Natural killer cell treated with Interleukin-12 subunit alpha and Interleukin-12 subunit beta and Interleukin-15 and Interleukin-18, amount 100 ng/mL, for 72 hours (primary cell): ENCODE measurements around the gene WDR33. TPM values are rescaled to one million over a fixed set of nuclear protein-coding genes. Genes with fewer than 3 reads are reported as not detected.
"Not testable (repeated sequence)": the region's sequence is repeated elsewhere in the genome, so short reads cannot be mapped to it uniquely, and the experiment has no call there.

ENCODE experiments used
- ATAC-seq, 2 donors: fragments of 150-1000 bp; cut with Tn5 transposase in 1 of 2; sonication (Bioruptor Pico), chemical (Tn5 transposase) in 1 of 2; 2 replicates each; pipeline ENCODE4 v1.10.0; 2021
- DNase-seq: peaks from one replicate; pipeline ENCODE4 v3.0.0; 2022; ENCODE audit warnings: low spot score
- H3K27ac Mint-ChIP-seq, 2 donors: 1 replicate in 1 of 2; 2 replicates in 1 of 2; pipeline ENCODE4 v1.8.0; 2022; ENCODE audit warnings: mixed read lengths in 2 of 2, mild to moderate bottlenecking in 1 of 2, moderate library complexity in 1 of 2
- H3K27me3 Mint-ChIP-seq, 2 donors: 1 replicate in 1 of 2; 2 replicates in 1 of 2; pipeline ENCODE4 v1.8.0; 2022; ENCODE audit warnings: mixed read lengths in 2 of 2
- H3K36me3 Mint-ChIP-seq: one replicate; pipeline ENCODE4 v1.8.0; 2022; ENCODE audit warnings: mixed read lengths
- H3K4me1 Mint-ChIP-seq, 2 donors: 1 replicate in 1 of 2; 2 replicates in 1 of 2; pipeline ENCODE4 v1.8.0; 2022; ENCODE audit warnings: low read depth in 2 of 2, mixed read lengths in 2 of 2, mild to moderate bottlenecking in 1 of 2
- H3K4me3 Mint-ChIP-seq: one replicate; pipeline ENCODE4 v1.8.0; 2022; ENCODE audit warnings: mixed read lengths
- H3K9me3 Mint-ChIP-seq: 2 replicates; pipeline ENCODE4 v1.8.0; 2022; ENCODE audit warnings: mixed read lengths
- total RNA-seq, 2 donors: library from RNA; stranded (reverse); gene quantifications; one replicate each; pipeline ENCODE4 v1.2.3, GENCODE V29; 2022

The WDR33 gene
- 10 to 100 TPM; 70.6 to 85.3 TPM for total RNA-seq

DNA sequence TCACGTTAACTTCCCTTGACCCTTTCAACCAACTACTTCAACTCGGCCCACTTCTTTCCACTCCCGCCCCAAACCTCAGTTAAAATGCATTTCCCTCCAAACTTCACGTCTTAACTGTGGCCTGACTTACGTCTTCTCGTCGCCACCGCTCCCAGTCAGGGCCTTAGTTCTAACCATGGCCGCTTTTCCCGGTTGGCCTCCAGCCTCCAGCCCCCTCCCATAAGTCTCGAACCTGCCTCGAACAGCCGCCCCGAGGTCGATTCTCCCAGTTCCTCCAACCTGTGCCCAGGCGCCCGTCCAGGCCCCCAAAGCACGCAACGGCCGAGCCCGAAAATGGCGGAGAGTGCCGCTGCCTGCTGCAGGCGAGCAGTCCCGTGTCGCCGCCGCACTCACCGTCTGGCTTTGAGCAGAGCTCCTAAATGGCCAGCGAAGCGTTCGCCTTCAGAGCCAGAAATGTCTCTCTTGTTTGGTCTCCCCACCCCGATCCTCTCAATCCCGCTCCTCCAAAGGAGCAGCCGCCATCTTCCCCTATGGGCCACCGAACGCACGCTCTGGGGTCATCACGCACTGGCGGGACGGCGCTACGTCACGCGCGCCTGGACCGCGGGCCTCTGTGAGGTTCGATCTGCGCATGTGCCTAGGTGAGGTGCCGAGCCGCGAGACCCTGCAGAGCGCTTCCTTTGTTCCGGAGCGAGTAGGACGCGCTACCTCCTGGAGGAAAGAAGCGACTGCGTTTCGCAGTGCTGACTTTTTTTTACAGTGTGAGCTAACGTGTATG lies at the start of gene WDR33:
Gene WDR33, minus strand, starts transcription at position 553 of the 778 bp plus-strand sequence. CDS start 40,190 bp downstream, outside the sequence.
- Mint-ChIP-seq H3K27me3 (no peaks in the 10 kb centered on the region), H3K4me1 (peaks cover 35 to 38% of the 10 kb centered on the region in 2 donors), H3K9me3 (no peaks in the 10 kb centered on the region), H3K36me3 (peaks cover 11% of the 10 kb centered on the region), H3K4me3 (peak within 1 kb of the TSS; percentile 100), H3K27ac (peak within 1 kb of the TSS; percentile 99 to 100)
- ATAC-seq (peak; percentile 99 to 100), DNase-seq (peak; percentile 94)

DNA sequence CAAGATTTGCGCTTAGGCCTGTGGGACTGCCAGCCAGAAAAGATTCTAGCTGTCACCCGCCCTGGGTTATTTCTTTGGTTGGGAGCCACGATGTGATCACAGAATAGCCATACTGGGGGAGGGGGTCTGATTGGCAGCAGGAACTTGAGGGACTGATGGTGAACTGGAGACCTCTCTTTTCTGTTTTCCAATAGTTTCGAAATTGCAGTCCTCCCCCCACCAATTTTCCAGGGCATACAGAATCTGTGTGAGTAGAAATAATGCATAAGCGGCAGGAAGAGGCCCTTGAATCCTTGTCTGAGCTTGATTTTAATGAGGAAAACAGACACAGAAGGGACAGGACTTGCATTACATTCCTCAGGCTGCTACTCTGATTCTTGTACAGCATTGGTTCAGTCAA lies 49.2 kb upstream of the WDR33 start:
- Mint-ChIP-seq H3K36me3 (peaks cover 9% of the 10 kb centered on the region), H3K9me3 (no peaks in the 10 kb centered on the region), H3K4me3 (no peak overlapping the region), H3K27ac (no peak overlapping the region), H3K4me1 (peaks cover 6 to 23% of the 10 kb centered on the region in 2 donors), H3K27me3 (no peaks in the 10 kb centered on the region)
- DNase-seq, result no peak
- ATAC-seq, result no peak

DNA sequence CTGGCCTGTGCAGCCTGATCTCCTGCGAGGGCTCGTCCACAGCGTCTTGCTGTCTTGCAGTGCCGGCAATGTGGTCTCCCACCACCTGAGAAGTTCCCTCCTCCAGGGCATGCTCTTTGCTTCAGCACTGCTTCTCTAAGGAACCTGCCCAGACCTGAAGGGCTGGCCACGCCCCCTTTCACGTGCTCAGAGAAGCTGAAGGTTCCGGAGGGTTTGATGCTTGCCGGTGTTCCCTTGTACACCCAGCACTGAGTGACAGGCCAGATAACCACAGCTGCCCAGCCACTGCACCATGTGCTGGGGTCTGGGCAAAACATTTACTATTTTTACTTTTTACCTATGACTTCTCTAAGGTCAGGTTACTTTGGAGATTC lies 48.7 kb upstream of the WDR33 start:
- Mint-ChIP-seq H3K27me3 (no peaks in the 10 kb centered on the region), H3K36me3 (peaks cover 5% of the 10 kb centered on the region), H3K27ac (no peak overlapping the region), H3K4me3 (no peak overlapping the region), H3K9me3 (no peaks in the 10 kb centered on the region), H3K4me1 (peaks cover 6 to 20% of the 10 kb centered on the region in 2 donors)
- DNase-seq (no peak), ATAC-seq (no peak)

DNA sequence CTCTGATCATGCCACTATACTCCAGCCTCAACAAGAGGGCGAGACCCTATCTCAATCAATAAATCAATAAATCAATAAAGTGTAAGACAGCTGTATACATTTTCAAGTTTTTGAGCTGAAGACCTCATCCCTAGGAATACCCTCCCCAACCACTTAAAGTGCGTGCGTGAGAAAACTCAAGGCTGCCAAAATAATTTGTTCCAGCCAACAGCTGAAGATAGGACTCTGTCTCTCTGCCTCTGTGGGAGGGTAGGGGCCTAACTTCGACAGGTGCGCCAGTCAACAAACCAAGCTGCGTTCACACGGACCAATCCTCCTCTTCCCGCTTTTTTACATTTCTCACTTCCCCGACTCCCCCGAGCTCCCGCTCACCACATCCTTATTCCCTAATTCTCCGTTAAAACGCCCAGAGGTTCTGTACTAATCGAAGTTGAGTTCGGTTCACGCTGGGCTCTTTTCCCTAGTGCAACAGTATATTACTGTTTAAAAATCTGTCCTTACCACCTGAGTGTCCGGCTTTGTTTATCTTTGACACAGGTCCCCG lies 46.4 kb upstream of the WDR33 start:
- ATAC-seq, result no peak
- H3K36me3 Mint-ChIP-seq, result peaks cover 9% of the 10 kb centered on the region
- peak overlapping the region; percentile 94 for H3K4me3 Mint-ChIP-seq
- H3K4me1 Mint-ChIP-seq, result peaks cover 24 to 32% of the 10 kb centered on the region in 2 donors
- H3K27ac Mint-ChIP-seq, result peak overlapping the region; percentile 71 to 93
- H3K9me3 Mint-ChIP-seq, result no peaks in the 10 kb centered on the region
- no peaks in the 10 kb centered on the region for H3K27me3 Mint-ChIP-seq
- no peak for DNase-seq

DNA sequence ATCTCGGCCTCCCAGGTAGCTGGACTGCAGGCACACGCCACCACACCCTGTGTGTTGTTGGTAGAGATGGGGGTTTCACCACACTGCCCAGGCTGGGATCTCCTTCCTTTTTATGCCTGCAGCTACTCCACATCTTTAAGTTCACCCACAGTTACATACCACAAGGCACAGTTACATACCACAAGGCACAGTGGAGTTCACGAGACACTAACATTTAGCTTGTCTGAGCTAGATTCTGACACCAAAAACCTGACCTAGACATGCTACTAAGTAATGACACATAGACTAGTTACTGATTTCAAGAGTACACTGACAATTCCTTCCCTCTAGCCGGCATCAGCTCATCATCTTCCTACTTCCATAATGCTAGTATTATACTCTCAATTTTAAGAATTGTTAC lies 42.7 kb upstream of the WDR33 start:
- ATAC-seq, result no peak
- Mint-ChIP-seq H3K4me3 (no peak overlapping the region), H3K9me3 (no peaks in the 10 kb centered on the region), H3K27me3 (no peaks in the 10 kb centered on the region), H3K4me1 (peaks cover 28 to 29% of the 10 kb centered on the region in 2 donors), H3K27ac (peak overlapping the region in 1 of 2 donors; percentile 25), H3K36me3 (peaks cover 21% of the 10 kb centered on the region)
- DNase-seq, result no peak

DNA sequence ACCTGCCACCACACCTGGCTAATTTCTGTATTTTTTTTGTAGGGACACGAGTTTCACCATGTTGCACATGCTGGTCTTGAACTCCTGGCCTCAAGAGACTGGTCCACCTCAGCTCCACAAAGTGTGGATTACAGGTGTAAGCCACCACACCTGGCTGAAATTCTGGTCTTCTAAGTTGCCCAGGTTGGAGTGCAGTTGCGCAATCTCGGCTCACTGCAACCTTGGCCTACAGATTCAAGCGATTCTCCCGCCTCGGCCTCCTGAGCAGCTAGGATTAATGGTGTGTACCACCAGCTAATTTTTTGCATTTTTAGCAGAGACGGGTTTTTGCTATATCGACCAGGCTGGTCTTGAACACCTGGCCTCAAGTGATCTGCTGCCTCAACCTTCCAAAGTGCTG lies 41.4 kb upstream of the WDR33 start:
- H3K36me3 Mint-ChIP-seq, result peaks cover 17% of the 10 kb centered on the region
- H3K4me1 Mint-ChIP-seq, result peaks cover 21 to 25% of the 10 kb centered on the region in 2 donors
- H3K9me3 Mint-ChIP-seq, result no peaks in the 10 kb centered on the region
- no peak overlapping the region for H3K27ac Mint-ChIP-seq
- no peaks in the 10 kb centered on the region for H3K27me3 Mint-ChIP-seq
- no peak for ATAC-seq
- DNase-seq, result no peak
- no peak overlapping the region for H3K4me3 Mint-ChIP-seq

DNA sequence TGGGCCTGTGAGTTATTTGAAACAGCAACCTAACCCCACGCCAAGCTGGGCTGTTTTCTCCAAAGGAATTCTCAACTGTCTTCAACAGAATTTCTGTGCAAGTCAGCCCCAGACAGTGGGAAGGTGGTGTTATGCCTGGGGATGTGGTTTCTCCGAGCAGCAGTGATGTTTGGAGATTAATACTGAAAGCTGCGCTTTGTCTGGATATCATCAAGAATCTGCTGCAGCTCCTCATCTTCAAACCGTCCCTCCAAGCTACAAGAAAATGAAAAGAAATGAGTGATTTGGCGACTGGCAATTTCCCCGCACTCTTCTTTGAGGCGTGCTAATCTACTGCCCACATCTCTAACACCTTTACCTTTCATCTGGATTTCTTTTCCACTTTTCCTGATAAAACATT lies 37.0 kb upstream of the WDR33 start:
- H3K9me3 Mint-ChIP-seq, result no peaks in the 10 kb centered on the region
- no peak overlapping the region for H3K4me3 Mint-ChIP-seq
- H3K27ac Mint-ChIP-seq, result no peak overlapping the region
- peaks cover 13% of the 10 kb centered on the region for H3K36me3 Mint-ChIP-seq
- H3K27me3 Mint-ChIP-seq, result no peaks in the 10 kb centered on the region
- no peak for ATAC-seq
- DNase-seq, result no peak
- H3K4me1 Mint-ChIP-seq, result peaks cover 2 to 7% of the 10 kb centered on the region in 2 donors

DNA sequence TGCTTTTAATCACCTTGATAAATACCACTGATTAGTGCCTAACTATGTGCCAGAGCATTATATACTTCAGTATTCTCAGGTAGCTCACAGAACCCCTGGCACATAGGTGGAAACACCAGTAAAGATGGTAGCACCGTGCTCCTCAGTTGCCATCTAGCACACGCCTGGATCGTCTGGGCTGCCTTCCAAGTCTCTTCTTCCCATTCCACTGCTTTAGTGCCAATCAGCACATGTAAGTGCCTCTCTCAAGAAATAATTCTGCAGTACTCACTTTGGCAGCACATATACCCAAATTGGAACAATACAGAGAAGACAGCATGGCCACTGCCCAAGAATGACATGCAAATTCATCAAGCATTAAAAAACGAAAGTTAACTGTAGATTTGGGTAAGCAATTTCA lies 34.0 kb upstream of the WDR33 start:
- DNase-seq (no peak), ATAC-seq (no peak)
- Mint-ChIP-seq H3K4me1 (peaks cover 5 to 6% of the 10 kb centered on the region in 2 donors), H3K36me3 (peaks cover 7% of the 10 kb centered on the region), H3K27ac (no peak overlapping the region), H3K27me3 (no peaks in the 10 kb centered on the region), H3K4me3 (no peak overlapping the region), H3K9me3 (no peaks in the 10 kb centered on the region)

DNA sequence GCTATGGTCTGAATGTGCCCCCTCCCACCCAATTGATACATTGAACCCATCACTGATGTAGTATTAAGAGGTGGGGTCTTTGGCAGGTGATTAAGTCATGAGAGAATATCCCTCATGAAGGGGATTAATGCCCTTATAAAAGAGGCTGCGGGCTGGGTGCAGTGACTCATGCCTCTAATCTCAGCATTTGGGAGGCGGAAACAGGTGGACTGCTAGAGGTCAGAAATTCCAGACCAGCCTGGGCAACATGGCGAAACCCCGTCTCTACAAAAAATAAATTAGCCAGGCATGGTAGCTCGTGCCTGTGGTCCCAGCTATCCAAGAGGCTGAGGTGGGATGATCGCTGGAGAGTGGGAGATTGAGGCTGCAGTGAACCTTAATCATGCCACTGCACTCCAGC lies 32.7 kb upstream of the WDR33 start:
- no peak for DNase-seq
- Mint-ChIP-seq H3K9me3 (no peaks in the 10 kb centered on the region), H3K27me3 (no peaks in the 10 kb centered on the region), H3K27ac (no peak overlapping the region), H3K36me3 (no peaks in the 10 kb centered on the region), H3K4me3 (no peak overlapping the region), H3K4me1 (peaks cover 0 to 6% of the 10 kb centered on the region in 2 donors)
- no peak for ATAC-seq

DNA sequence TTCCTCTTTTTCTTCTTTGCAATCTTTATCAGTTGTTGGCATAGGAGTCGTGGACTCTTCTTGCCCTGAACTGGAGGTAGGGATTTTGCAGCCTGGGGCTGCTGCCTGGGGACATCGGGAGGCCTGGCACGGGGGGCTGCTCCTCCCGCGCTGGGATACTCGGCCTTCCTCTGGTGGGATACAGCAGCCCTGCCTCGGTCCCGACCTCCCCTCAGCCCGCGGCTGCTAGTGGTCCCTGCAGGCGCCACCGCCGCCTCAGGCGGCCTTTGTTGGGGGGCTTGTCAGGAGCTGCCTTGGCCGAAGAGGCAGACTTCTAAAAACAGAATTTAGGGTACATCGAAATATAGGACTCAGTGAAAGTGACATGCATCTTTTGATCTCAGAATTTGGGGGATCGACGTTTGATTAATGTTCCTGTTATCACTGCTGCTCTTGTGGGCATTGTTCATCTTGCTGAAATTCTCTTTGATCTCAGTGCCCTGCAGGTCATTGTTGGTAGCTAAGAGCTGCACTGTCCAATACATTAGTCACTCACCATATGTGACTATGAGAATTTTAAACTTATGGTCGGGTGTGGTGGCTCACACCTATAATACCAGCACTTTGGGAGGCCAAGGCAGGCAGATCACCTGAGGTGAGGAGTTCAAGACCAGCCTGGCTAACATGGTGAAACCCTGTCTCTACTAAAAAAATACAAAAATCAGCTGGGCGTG lies 30.7 kb upstream of the WDR33 start:
- Mint-ChIP-seq H3K27ac (no peak overlapping the region), H3K4me1 (peaks cover 0 to 6% of the 10 kb centered on the region in 2 donors), H3K4me3 (no peak overlapping the region), H3K36me3 (no peaks in the 10 kb centered on the region), H3K9me3 (no peaks in the 10 kb centered on the region), H3K27me3 (no peaks in the 10 kb centered on the region)
- no peak for DNase-seq
- ATAC-seq, result no peak

DNA sequence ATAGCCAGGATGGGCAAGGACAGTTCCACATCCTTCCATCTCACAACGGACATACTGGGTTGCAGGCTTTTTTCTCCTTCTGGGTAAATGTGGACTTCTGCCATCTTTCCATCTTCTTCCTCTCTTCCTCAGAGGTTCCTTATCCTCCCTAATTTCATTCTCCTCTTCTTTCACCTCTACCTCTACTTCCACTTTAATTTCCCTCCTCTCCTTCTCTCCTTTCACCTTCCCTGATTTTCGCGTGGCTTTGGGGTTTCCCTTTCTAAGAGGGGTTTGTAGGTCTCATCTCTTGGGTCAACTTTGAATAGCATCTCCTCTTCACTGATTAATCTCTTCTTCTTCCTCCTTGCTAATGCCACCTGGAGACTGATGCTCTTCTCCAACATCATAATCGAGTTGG lies 29.9 kb upstream of the WDR33 start:
- Mint-ChIP-seq H3K27ac (no peak overlapping the region), H3K27me3 (no peaks in the 10 kb centered on the region), H3K9me3 (no peaks in the 10 kb centered on the region), H3K36me3 (no peaks in the 10 kb centered on the region), H3K4me1 (peaks cover 0 to 6% of the 10 kb centered on the region in 2 donors), H3K4me3 (no peak overlapping the region)
- no peak for DNase-seq
- no peak for ATAC-seq

DNA sequence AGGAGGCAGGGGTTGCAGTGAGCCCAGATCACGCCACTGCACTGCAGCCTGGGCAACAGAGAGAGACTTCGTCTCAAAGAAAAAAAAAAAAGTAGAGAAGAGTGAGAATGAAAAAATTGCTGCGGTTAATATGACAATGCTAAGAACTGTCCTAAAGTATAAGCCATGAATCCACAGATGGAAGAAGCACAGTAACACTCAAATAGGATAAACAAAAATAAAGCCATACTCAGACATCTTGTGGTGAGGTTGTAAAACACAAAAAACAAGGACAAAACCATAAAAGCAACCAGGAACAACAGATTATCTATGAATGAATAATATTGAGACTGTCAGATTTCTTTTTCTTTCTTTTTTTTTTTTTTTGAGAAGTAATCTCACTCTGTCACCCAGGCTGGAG lies 24.0 kb upstream of the WDR33 start:
- Mint-ChIP-seq H3K27ac (no peak overlapping the region), H3K9me3 (no peaks in the 10 kb centered on the region), H3K27me3 (no peaks in the 10 kb centered on the region), H3K4me3 (no peak overlapping the region), H3K4me1 (peaks cover 7 to 8% of the 10 kb centered on the region in 2 donors), H3K36me3 (no peaks in the 10 kb centered on the region)
- ATAC-seq (no peak), DNase-seq (no peak)

DNA sequence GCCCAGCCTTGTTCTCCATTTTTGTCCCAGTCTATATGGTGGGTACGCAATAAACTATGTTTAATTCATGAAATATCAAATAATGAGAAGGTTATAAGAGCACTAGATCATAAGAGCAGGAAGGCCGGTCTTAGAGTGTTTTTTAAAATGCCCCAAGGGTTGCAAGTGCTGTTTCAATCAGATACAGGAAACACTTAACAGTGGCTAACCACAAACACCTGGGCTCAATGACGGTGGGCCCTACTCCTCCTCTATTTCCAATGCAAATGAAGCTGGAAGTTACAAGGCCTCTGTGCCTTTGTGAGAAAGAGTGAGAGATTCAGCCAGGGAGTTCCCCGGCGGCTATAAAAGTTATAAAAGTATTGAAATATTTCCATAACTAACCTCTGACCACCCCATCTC lies 18.9 kb upstream of the WDR33 start:
- H3K27me3 Mint-ChIP-seq, result no peaks in the 10 kb centered on the region
- peak overlapping the region; percentile 46 to 63 for H3K27ac Mint-ChIP-seq
- peak overlapping the region; percentile 62 for H3K4me3 Mint-ChIP-seq

DNA sequence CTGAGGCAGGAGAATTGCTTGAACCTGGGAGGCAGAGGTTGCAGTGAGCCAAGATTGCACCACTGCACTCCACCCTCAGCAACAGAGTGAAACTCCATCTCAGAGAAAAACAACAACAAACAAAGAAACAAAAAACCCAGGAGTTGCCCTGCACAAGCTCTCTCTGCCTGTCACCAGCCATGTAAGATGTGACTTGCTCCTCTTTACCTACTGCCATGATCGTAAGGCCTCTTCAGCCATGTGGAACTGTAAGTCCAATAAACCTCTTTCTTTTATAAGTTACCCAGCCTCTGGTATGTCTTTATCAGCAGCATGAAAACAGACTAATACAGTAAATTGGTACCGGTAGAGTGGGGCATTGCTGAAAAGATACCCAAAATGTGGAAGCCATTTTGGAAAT lies 15.7 kb upstream of the WDR33 start:
- H3K27ac Mint-ChIP-seq, ATAC-seq, H3K27me3 Mint-ChIP-seq, H3K36me3 Mint-ChIP-seq, DNase-seq, H3K4me3 Mint-ChIP-seq, H3K9me3 Mint-ChIP-seq: not testable (repeated sequence)
- peaks cover 20 to 21% of the 10 kb centered on the region in 2 donors for H3K4me1 Mint-ChIP-seq

More for the DNA sequence above, 18.9 kb upstream of the WDR33 start:
- H3K4me1 Mint-ChIP-seq, result peaks cover 20 to 21% of the 10 kb centered on the region in 2 donors
- ATAC-seq (peak; percentile 95 to 97), DNase-seq (peak; percentile 64)
- H3K36me3 Mint-ChIP-seq, result no peaks in the 10 kb centered on the region
- H3K9me3 Mint-ChIP-seq, result no peaks in the 10 kb centered on the region
